Neural progenitor cell (in vitro differentiated cells): ENCODE measurements around the gene FLVCR2. TPM values are rescaled to one million over a fixed set of nuclear protein-coding genes. Genes with fewer than 3 reads are reported as not detected.

Experiments
- DNase-seq: peaks from one replicate; pipeline ENCODE4 v3.0.0-alpha.2; 2016; ENCODE audit warnings: low spot score
- H2AFZ ChIP-seq: fragments of 200-600 bp; sonication (generic); replicated peaks from 2 replicates; pipeline ENCODE4 v1.6.1; 2016; ENCODE audit warnings: antibody characterized with exemption
- H3F3A ChIP-seq: fragments of 200-600 bp; sonication (generic); 2 replicates; pipeline ENCODE4 v1.6.1; 2016; ENCODE audit warnings: antibody characterized with exemption, low read depth
- H3K27ac ChIP-seq: fragments of 200-600 bp; sonication (generic); 2 replicates; pipeline ENCODE4 v1.5.1; 2016; ENCODE audit warnings: mild to moderate bottlenecking
- H3K27me3 ChIP-seq: fragments of 200-600 bp; sonication (generic); 2 replicates; pipeline ENCODE4 v1.6.1; 2016; ENCODE audit warnings: mild to moderate bottlenecking, moderate library complexity
- H3K36me3 ChIP-seq: fragments of 200-600 bp; sonication (generic); 2 replicates; pipeline ENCODE4 v1.5.1; 2016
- H3K4me1 ChIP-seq: fragments of 200-600 bp; sonication (generic); 2 replicates; pipeline ENCODE4 v1.6.1; 2016; ENCODE audit warnings: mixed run types
- H3K4me2 ChIP-seq: fragments of 200-600 bp; sonication (generic); 2 replicates; pipeline ENCODE4 v1.6.1; 2016
- H3K4me3 ChIP-seq: fragments of 200-600 bp; sonication (generic); 2 replicates; pipeline ENCODE4 v1.5.1; 2016
- H3K79me2 ChIP-seq: fragments of 200-600 bp; sonication (generic); 2 replicates; pipeline ENCODE4 v1.6.1; 2016; ENCODE audit warnings: low read depth
- H3K9ac ChIP-seq: fragments of 200-600 bp; sonication (generic); 2 replicates; pipeline ENCODE4 v1.6.1; 2016
- H3K9me3 ChIP-seq: fragments of 200-600 bp; sonication (generic); 2 replicates; pipeline ENCODE4 v1.5.1; 2016; ENCODE audit warnings: low read depth
- H4K20me1 ChIP-seq: fragments of 200-600 bp; sonication (generic); 2 replicates; pipeline ENCODE4 v1.6.1; 2016; ENCODE audit warnings: low read depth
- H3K27ac Mint-ChIP-seq: 3 replicates; pipeline ENCODE4 v1.8.0; 2021; ENCODE audit warnings: mixed read lengths
- H3K27me3 Mint-ChIP-seq: 2 replicates; pipeline ENCODE4 v1.8.0; 2022; ENCODE audit warnings: low read depth, mild to moderate bottlenecking, inconsistent platforms, moderate library complexity, mixed read lengths; ENCODE audit not compliant: insufficient read depth
- H3K36me3 Mint-ChIP-seq: 3 replicates; pipeline ENCODE4 v1.8.0; 2021; ENCODE audit warnings: mixed read lengths
- H3K4me1 Mint-ChIP-seq: 3 replicates; pipeline ENCODE4 v1.8.0; 2021; ENCODE audit warnings: mixed read lengths
- H3K4me3 Mint-ChIP-seq: 3 replicates; pipeline ENCODE4 v1.8.0; 2021; ENCODE audit warnings: mild to moderate bottlenecking, moderate library complexity, mixed read lengths
- H3K9me3 Mint-ChIP-seq: 3 replicates; pipeline ENCODE4 v1.8.0; 2020; ENCODE audit warnings: mixed read lengths
- CTCF ChIP-seq: fragments of 200-600 bp; sonication (generic); IDR thresholded peaks from 2 replicates; pipeline ENCODE4 v1.5.1; 2017; ENCODE audit warnings: antibody characterized with exemption, mild to moderate bottlenecking
- EZH2 ChIP-seq: fragments of 200-600 bp; sonication (generic); IDR thresholded peaks from 2 replicates; pipeline ENCODE4 v1.6.1; 2017; ENCODE audit warnings: antibody characterized with exemption, mild to moderate bottlenecking, moderate library complexity
- EZH2phosphoT487 ChIP-seq: fragments of 200-600 bp; sonication (generic); IDR thresholded peaks from 2 replicates; pipeline ENCODE4 v1.6.1; 2017; ENCODE audit warnings: antibody characterized with exemption
- total RNA-seq: library from RNA; depleted of rRNA; stranded (reverse); fragments of >200 nt; gene quantifications from 2 replicates; pipeline ENCODE4 v1.2.3, GENCODE V29; 2015; ENCODE audit warnings: low replicate concordance

Gene FLVCR2
- total RNA-seq, 1 donor from 2014 or later = 1.7 TPM

- Histone ChIP-seq H3K4me2 (no peak overlapping the region), H3K4me3 (no peak overlapping the region), H3F3A (no peaks in the 10 kb centered on the region), H3K9me3 (no peaks in the 10 kb centered on the region), H4K20me1 (no peaks in the 10 kb centered on the region), H2AFZ (no peak overlapping the region), H3K9ac (no peak overlapping the region), H3K4me1 (no peaks in the 10 kb centered on the region), H3K27ac (no peak overlapping the region), H3K36me3 (no peaks in the 10 kb centered on the region), H3K79me2 (no peaks in the 10 kb centered on the region), H3K27me3 (no peaks in the 10 kb centered on the region)
- Mint-ChIP-seq H3K27ac (no peak overlapping the region), H3K27me3 (peaks cover 2% of the 10 kb centered on the region), H3K4me1 (no peaks in the 10 kb centered on the region), H3K36me3 (no peaks in the 10 kb centered on the region), H3K9me3 (no peaks in the 10 kb centered on the region), H3K4me3 (no peak overlapping the region)
- no peak for DNase-seq
- no peak for TF ChIP-seq EZH2phosphoT487
- TF ChIP-seq CTCF = no peak
- no peak for TF ChIP-seq EZH2
These were observed 25.3 kb upstream of the FLVCR2 start for GRCh38 chr14:75553157-75553556.

- Histone ChIP-seq H4K20me1 (no peaks in the 10 kb centered on the region), H3K4me2 (no peak overlapping the region), H2AFZ (no peak overlapping the region), H3F3A (no peaks in the 10 kb centered on the region), H3K79me2 (no peaks in the 10 kb centered on the region), H3K9ac (no peak overlapping the region), H3K4me3 (no peak overlapping the region), H3K27ac (no peak overlapping the region), H3K27me3 (no peaks in the 10 kb centered on the region), H3K9me3 (no peaks in the 10 kb centered on the region), H3K36me3 (no peaks in the 10 kb centered on the region), H3K4me1 (no peaks in the 10 kb centered on the region)
- H3K9me3 Mint-ChIP-seq = no peaks in the 10 kb centered on the region
- no peaks in the 10 kb centered on the region for H3K27me3 Mint-ChIP-seq
- no peak for TF ChIP-seq EZH2
- no peaks in the 10 kb centered on the region for H3K36me3 Mint-ChIP-seq
- no peak overlapping the region for H3K27ac Mint-ChIP-seq
- DNase-seq = no peak
- H3K4me1 Mint-ChIP-seq = no peaks in the 10 kb centered on the region
- no peak overlapping the region for H3K4me3 Mint-ChIP-seq
These were observed 24.6 kb upstream of the FLVCR2 start for GRCh38 chr14:75553761-75554364.

GRCh38 chr14:75554482-75554881 lies 23.9 kb upstream of the FLVCR2 start:
- no peak for DNase-seq
- no peak overlapping the region for H3K4me3 ChIP-seq
- no peaks in the 10 kb centered on the region for H3K36me3 ChIP-seq
- H2AFZ ChIP-seq = no peak overlapping the region
- no peak overlapping the region for H3K4me3 Mint-ChIP-seq
- H3K27ac ChIP-seq = no peak overlapping the region
- no peaks in the 10 kb centered on the region for H3K79me2 ChIP-seq
- H3K9me3 ChIP-seq = no peaks in the 10 kb centered on the region
- H3K9me3 Mint-ChIP-seq = no peaks in the 10 kb centered on the region
- H3K27me3 Mint-ChIP-seq = peaks cover under 1% of the 10 kb centered on the region
- H3K27ac Mint-ChIP-seq = no peak overlapping the region
- no peaks in the 10 kb centered on the region for H3K4me1 Mint-ChIP-seq
- no peaks in the 10 kb centered on the region for H4K20me1 ChIP-seq
- no peak for TF ChIP-seq EZH2phosphoT487
- no peak for TF ChIP-seq EZH2
- no peak for TF ChIP-seq CTCF
- no peak overlapping the region for H3K9ac ChIP-seq
- no peaks in the 10 kb centered on the region for H3K4me1 ChIP-seq
- no peaks in the 10 kb centered on the region for H3F3A ChIP-seq
- H3K27me3 ChIP-seq = no peaks in the 10 kb centered on the region
- no peak overlapping the region for H3K4me2 ChIP-seq
- H3K36me3 Mint-ChIP-seq = no peaks in the 10 kb centered on the region

GRCh38 chr14:75558440-75558839 lies 20.0 kb upstream of the FLVCR2 start:
- peaks cover 17% of the 10 kb centered on the region for H3K27me3 Mint-ChIP-seq

More at GRCh38 chr14:75558440-75558839, 20.0 kb upstream of the FLVCR2 start:
- no peaks in the 10 kb centered on the region for H3F3A ChIP-seq
- no peaks in the 10 kb centered on the region for H3K9me3 ChIP-seq
- no peaks in the 10 kb centered on the region for H4K20me1 ChIP-seq
- peaks cover 2% of the 10 kb centered on the region for H3K9me3 Mint-ChIP-seq
- H3K4me1 ChIP-seq = no peaks in the 10 kb centered on the region
- no peak overlapping the region for H3K27ac ChIP-seq
- H3K9ac ChIP-seq = no peak overlapping the region
- H3K36me3 ChIP-seq = no peaks in the 10 kb centered on the region
- H3K4me3 ChIP-seq = no peak overlapping the region
- H3K36me3 Mint-ChIP-seq = no peaks in the 10 kb centered on the region
- H2AFZ ChIP-seq = no peak overlapping the region
- no peak overlapping the region for H3K4me3 Mint-ChIP-seq
- H3K27ac Mint-ChIP-seq = no peak overlapping the region
- H3K4me2 ChIP-seq = no peak overlapping the region
- DNase-seq = no peak
- H3K4me1 Mint-ChIP-seq = peaks cover 5% of the 10 kb centered on the region
- peaks cover 8% of the 10 kb centered on the region for H3K27me3 ChIP-seq
- no peaks in the 10 kb centered on the region for H3K79me2 ChIP-seq
- TF ChIP-seq EZH2 (no peak), CTCF (no peak), EZH2phosphoT487 (no peak)
